GM23338 (cell line): ENCODE data around the gene HACL1.

Experiments
- ETS1 ChIP-seq: IDR thresholded peaks from 2 replicates; pipeline ENCODE4 v1.6.1; 2016; ENCODE audit warnings: antibody characterized with exemption
- EZH2 ChIP-seq: fragments of 200-600 bp; sonication (generic); IDR thresholded peaks from one replicate; pipeline ENCODE4 v1.8.0; 2017; ENCODE audit warnings: antibody characterized with exemption, mild to moderate bottlenecking, low read depth; ENCODE audit not compliant: unreplicated experiment
- EZH2phosphoT487 ChIP-seq: fragments of 200-600 bp; sonication (generic); IDR thresholded peaks from one replicate; pipeline ENCODE4 v1.8.1; 2018; ENCODE audit warnings: antibody characterized with exemption; ENCODE audit not compliant: unreplicated experiment
- POLR2AphosphoS5 ChIP-seq: IDR thresholded peaks from 2 replicates; pipeline ENCODE4 v1.6.1; 2016; ENCODE audit warnings: antibody characterized with exemption, low read depth
- ZNF114 ChIP-seq: fragments of 250-450 bp; sonication (Bioruptor Pico); IDR thresholded peaks from 2 replicates; pipeline ENCODE4 v1.5.0; 2020; ENCODE audit warnings: mild to moderate bottlenecking, moderate library complexity
- TF ChIP-seq, protein P1 (sequence below), 2 experiments: fragments of 200-600 bp in 1 of 2; sonication (generic) in 1 of 2; conservative IDR thresholded peaks; 2 replicates each; pipeline versions ENCODE4 v1.5.1 to v1.6.1; 2016 to 2017; ENCODE audit warnings: antibody characterized with exemption in 2 of 2, low read depth in 2 of 2, mild to moderate bottlenecking in 2 of 2, moderate library complexity in 1 of 2
- TF ChIP-seq, protein P2 (sequence below): IDR thresholded peaks from one replicate; pipeline ENCODE4 v1.6.1; 2018; ENCODE audit warnings: antibody characterized with exemption; ENCODE audit not compliant: unreplicated experiment

DNA sequence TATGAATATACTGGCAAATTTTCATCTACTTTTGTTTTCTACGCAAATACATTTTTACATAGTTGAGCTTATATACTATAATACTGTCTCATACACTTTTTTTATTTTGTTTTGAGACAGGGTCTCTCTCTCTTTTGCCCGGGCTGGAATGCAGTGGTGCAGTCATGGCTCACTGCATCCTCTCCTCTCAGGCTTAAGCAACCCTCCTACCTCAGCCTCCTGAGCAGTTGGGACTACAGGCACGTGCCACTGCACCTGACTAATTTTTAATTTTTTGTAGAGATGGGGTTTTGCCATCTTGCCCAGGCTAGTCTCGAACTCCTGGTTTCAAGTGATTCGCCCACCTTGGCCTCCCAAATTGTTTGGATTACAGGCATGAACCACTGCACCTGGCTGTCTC is 25.9 kb downstream of the HACL1 start:
- TF ChIP-seq EZH2 (no peak), ZNF114 (CRISPR knock-in tag) (no peak), POLR2AphosphoS5 (no peak), ETS1 (no peak), EZH2phosphoT487 (no peak)
- TF ChIP-seq, protein P1, sequence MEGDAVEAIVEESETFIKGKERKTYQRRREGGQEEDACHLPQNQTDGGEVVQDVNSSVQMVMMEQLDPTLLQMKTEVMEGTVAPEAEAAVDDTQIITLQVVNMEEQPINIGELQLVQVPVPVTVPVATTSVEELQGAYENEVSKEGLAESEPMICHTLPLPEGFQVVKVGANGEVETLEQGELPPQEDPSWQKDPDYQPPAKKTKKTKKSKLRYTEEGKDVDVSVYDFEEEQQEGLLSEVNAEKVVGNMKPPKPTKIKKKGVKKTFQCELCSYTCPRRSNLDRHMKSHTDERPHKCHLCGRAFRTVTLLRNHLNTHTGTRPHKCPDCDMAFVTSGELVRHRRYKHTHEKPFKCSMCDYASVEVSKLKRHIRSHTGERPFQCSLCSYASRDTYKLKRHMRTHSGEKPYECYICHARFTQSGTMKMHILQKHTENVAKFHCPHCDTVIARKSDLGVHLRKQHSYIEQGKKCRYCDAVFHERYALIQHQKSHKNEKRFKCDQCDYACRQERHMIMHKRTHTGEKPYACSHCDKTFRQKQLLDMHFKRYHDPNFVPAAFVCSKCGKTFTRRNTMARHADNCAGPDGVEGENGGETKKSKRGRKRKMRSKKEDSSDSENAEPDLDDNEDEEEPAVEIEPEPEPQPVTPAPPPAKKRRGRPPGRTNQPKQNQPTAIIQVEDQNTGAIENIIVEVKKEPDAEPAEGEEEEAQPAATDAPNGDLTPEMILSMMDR (conservative IDR thresholded peaks at IDR 0.05; ENCODE audit: low read depth in 2 of 2), result no peak
- TF ChIP-seq, protein P2, sequence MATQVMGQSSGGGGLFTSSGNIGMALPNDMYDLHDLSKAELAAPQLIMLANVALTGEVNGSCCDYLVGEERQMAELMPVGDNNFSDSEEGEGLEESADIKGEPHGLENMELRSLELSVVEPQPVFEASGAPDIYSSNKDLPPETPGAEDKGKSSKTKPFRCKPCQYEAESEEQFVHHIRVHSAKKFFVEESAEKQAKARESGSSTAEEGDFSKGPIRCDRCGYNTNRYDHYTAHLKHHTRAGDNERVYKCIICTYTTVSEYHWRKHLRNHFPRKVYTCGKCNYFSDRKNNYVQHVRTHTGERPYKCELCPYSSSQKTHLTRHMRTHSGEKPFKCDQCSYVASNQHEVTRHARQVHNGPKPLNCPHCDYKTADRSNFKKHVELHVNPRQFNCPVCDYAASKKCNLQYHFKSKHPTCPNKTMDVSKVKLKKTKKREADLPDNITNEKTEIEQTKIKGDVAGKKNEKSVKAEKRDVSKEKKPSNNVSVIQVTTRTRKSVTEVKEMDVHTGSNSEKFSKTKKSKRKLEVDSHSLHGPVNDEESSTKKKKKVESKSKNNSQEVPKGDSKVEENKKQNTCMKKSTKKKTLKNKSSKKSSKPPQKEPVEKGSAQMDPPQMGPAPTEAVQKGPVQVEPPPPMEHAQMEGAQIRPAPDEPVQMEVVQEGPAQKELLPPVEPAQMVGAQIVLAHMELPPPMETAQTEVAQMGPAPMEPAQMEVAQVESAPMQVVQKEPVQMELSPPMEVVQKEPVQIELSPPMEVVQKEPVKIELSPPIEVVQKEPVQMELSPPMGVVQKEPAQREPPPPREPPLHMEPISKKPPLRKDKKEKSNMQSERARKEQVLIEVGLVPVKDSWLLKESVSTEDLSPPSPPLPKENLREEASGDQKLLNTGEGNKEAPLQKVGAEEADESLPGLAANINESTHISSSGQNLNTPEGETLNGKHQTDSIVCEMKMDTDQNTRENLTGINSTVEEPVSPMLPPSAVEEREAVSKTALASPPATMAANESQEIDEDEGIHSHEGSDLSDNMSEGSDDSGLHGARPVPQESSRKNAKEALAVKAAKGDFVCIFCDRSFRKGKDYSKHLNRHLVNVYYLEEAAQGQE, result no peak
